D721Med (cell line): ENCODE data around the gene TBC1D25.

Source experiments
- DNase-seq: peaks from one replicate; pipeline ENCODE4 v3.0.0; 2011; ENCODE audit warnings: low spot score; ENCODE audit not compliant: insufficient read length
- FAIRE-seq: peaks from 2 replicates; lab custom pipeline; 2011; peaks lifted over from hg19 to GRCh38; lab: Jason Lieb, UNC
- CTCF ChIP-seq: IDR thresholded peaks from 2 replicates; pipeline ENCODE4 v1.5.1; 2012; ENCODE audit warnings: mild to moderate bottlenecking, control low read depth; ENCODE audit not compliant: insufficient read depth; ENCODE audit errors: missing control alignments

Gene TBC1D25

GRCh38 chrX:48539345-48540027 lies at the start of gene TBC1D25:
Gene TBC1D25 (plus strand): TSS chrX:48539714. CDS start chrX:48539798, 84 bp downstream.
- TF ChIP-seq CTCF = peak; percentile 9
- DNase-seq = peak; percentile 72
- no peak for FAIRE-seq

DNA sequence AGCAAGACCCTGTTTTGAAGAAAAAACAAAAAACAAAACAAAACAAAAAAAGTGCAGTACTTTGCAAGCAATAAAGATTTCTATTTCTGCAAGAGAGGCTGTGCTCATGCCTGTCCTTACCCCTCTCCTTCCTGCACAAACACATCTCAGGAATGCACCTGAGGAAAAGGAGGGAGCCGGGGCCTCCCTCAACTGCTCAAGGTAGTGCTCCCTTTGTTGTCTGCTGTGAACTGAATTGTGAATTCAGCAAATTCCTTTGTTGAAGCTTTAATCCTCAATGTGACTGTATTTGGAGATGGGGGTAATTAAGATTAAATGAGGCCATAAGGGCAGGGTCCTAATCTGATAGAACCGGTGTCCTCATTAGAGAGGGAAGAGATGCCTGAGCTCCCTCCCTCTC lies 49.6 kb upstream of the TBC1D25 start:
- FAIRE-seq = no peak
- no peak for TF ChIP-seq CTCF
- DNase-seq = no peak

DNA sequence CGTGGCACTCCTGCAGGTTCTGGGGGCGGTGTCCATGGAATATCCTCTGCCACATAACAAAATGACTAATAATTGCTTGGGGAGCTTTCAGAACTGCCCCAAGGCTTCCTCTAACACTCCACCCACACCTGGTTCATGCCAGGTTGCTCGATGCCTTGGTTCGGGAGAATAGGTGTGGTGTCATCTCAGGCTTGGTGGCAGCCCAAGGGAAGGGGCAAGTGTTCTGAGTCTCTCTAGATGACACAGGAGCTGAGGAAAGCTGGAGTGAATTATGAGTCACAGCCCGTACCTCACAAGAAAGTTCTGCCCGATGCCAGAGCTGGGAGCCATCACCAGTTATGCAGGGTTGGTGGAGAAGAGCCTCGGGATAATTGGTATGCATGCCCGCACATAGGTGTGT lies 48.9 kb upstream of the TBC1D25 start:
- no peak for TF ChIP-seq CTCF
- FAIRE-seq = no peak
- DNase-seq = no peak

GRCh38 chrX:48491809-48492208 lies 47.7 kb upstream of the TBC1D25 start:
- no peak for DNase-seq
- FAIRE-seq = no peak
- no peak for TF ChIP-seq CTCF

- DNase-seq = no peak
- FAIRE-seq = no peak
- TF ChIP-seq CTCF = no peak
Observed at GRCh38 chrX:48492293-48492910, 47.1 kb upstream of the TBC1D25 start.

- FAIRE-seq (peak; percentile 69), DNase-seq (no peak)
- TF ChIP-seq CTCF = peak; percentile 41
Observed at GRCh38 chrX:48493890-48494364, 45.6 kb upstream of the TBC1D25 start.

DNA sequence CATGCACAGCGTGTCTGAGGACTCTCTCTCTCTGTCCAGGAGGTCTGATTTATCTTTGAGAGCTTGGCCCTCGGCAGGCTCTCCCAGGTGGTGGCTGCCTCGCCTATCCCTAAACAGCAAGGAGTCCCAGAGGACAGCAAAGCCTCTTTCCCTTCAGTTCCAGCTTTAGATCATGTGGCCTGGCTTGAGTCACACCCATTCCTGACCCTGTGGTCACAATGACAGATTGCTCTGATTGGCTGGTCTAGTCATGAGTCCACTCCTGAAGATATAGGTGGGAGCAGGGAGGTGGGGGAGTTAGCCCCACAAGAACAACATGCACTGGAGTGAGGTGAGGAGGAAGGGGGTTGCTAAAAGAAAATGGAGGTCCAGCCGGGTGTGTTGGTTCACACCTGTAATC lies 42.9 kb upstream of the TBC1D25 start:
- FAIRE-seq (no peak), DNase-seq (no peak)
- TF ChIP-seq CTCF = no peak
